Measurements from ENCODE around the gene ATP11C. TPM values are rescaled to one million over a fixed set of nuclear protein-coding genes. Genes with fewer than 3 reads are reported as not detected.
"Not testable (repeated sequence)": the region's sequence is repeated elsewhere in the genome, so short reads cannot be mapped to it uniquely, and the experiment has no call there.

The ATP11C gene
- total RNA-seq, 1 donor: 20.1 TPM

- no peak overlapping the region for H3K4me3 ChIP-seq (ENCODE audit: low read length)
- no peaks in the 10 kb centered on the region for H3K4me1 ChIP-seq (ENCODE audit: insufficient read depth, low read length)
- no peaks in the 10 kb centered on the region for H3K9me3 ChIP-seq (ENCODE audit: low read depth, low read length)
- no peaks in the 10 kb centered on the region for H3K27me3 ChIP-seq (ENCODE audit: insufficient read depth, low read length)
Measured at GRCh38 chrX:139850968-139851367, 81.9 kb downstream of the ATP11C start.

DNA sequence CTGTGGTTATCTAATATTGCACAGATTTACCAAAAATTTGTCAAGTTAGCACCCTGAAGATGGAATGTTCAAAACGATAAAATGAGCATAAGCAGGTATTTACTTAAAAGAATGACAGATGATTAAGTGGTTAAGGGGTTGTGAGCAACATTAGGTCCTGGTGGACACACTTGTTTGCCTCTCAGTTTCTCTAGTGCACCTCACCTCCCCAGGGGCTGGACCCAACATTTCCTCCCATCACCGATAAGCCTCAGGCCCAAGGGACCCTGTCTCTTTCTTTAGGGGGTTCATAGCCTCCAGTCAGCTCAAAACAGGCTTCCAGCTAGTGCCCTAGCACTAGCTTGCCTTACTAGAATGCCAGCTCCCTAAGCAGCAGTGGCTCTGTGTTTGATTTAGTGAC is 88.0 kb downstream of the ATP11C start:
- Histone ChIP-seq H3K27me3 (ENCODE audit: insufficient read depth, low read length) (no peaks in the 10 kb centered on the region), H3K4me1 (ENCODE audit: insufficient read depth, low read length) (no peaks in the 10 kb centered on the region), H3K9me3 (ENCODE audit: low read depth, low read length) (no peaks in the 10 kb centered on the region), H3K4me3 (ENCODE audit: low read length) (no peak overlapping the region)

DNA sequence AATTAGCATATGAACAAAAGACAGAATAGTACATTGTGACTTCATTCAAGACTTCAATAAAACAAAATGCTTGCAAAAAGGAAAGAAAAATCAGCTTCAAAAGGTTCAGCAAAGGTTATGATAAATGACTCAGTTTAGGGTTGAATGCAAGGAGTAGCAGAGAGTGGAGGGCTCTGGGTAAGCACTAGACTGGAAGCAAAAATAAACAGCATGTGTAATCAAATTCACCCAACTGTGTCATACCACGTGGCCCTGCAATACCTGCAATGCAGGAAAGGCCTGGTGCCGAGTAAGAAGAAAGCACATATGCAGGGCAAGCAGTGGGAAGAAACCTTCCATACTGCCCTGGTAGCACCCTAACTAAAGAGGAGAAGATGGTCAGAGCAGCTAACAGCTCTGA is 88.7 kb downstream of the ATP11C start:
- Histone ChIP-seq H3K9me3 (ENCODE audit: low read depth, low read length) (no peaks in the 10 kb centered on the region), H3K4me3 (ENCODE audit: low read length) (no peak overlapping the region), H3K27me3 (ENCODE audit: insufficient read depth, low read length) (no peaks in the 10 kb centered on the region), H3K4me1 (ENCODE audit: insufficient read depth, low read length) (no peaks in the 10 kb centered on the region)

GRCh38 chrX:139842326-139843185 is 90.3 kb downstream of the ATP11C start:
- Histone ChIP-seq H3K4me3 (ENCODE audit: low read length) (no peak overlapping the region), H3K4me1 (ENCODE audit: insufficient read depth, low read length) (no peaks in the 10 kb centered on the region), H3K27me3 (ENCODE audit: insufficient read depth, low read length) (no peaks in the 10 kb centered on the region), H3K9me3 (ENCODE audit: low read depth, low read length) (no peaks in the 10 kb centered on the region)

GRCh38 chrX:139836335-139836734 is 96.5 kb downstream of the ATP11C start:
- H3K4me3 ChIP-seq (ENCODE audit: low read length); H3K4me1 ChIP-seq (ENCODE audit: insufficient read depth, low read length); H3K9me3 ChIP-seq (ENCODE audit: low read depth, low read length); H3K27me3 ChIP-seq (ENCODE audit: insufficient read depth, low read length): not testable (repeated sequence)

DNA sequence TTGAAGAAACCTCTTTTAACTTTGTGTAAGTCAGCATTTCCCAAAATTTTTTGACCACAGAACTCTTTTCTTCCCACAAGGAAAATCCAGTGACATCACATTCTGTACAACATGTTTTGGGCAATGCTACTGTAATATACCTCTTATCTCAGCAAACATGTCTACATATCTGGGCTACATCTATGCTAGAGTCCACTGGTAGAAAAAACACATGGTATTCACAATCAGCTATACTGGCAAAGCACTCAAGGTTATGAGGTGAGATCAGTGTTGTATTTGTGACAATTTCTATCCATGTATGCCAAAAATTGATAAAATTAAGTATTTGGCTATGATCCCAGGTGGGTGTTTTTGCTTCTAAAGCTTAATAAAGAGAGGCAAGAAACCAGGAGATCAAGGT is 98.0 kb downstream of the ATP11C start:
- no peaks in the 10 kb centered on the region for H3K9me3 ChIP-seq (ENCODE audit: low read depth, low read length)
- H3K4me3 ChIP-seq (ENCODE audit: low read length): no peak overlapping the region
- H3K4me1 ChIP-seq (ENCODE audit: insufficient read depth, low read length): peaks cover 12% of the 10 kb centered on the region
- no peaks in the 10 kb centered on the region for H3K27me3 ChIP-seq (ENCODE audit: insufficient read depth, low read length)

DNA sequence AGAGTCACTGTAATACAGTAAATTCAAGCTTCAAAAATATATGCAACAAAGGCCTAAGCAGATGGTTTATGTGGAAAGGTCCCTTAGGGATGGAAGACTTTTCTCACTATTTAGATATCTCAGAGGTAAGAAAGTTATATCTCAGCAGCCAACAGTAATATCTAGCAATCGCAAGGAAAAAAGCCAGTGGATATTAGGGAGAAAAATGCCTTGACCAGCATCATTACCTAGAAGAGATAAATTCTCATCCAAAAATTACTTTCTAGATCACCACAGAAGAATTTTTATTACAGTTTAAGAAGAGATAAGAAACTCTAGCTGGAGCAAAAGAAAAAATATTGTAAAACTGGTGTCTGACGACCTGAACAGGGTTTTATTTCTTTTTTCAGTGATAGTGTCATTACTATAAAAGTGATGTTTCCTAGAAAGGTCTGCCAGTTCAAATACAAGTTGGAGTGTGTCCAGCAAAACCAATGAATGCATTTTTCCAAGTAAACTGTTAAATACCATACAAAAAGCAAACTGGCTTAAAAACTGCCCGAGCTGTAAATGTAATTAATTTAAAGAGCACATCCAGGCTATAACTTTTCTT is 100.0 kb downstream of the ATP11C start:
- Histone ChIP-seq H3K4me3 (ENCODE audit: low read length) (no peak overlapping the region), H3K27me3 (ENCODE audit: insufficient read depth, low read length) (no peaks in the 10 kb centered on the region), H3K4me1 (ENCODE audit: insufficient read depth, low read length) (peaks cover 12% of the 10 kb centered on the region), H3K9me3 (ENCODE audit: low read depth, low read length) (no peaks in the 10 kb centered on the region)

GRCh38 chrX:139831675-139832456 is 101.0 kb downstream of the ATP11C start:
- Histone ChIP-seq H3K9me3 (ENCODE audit: low read depth, low read length) (no peaks in the 10 kb centered on the region), H3K4me3 (ENCODE audit: low read length) (no peak overlapping the region), H3K27me3 (ENCODE audit: insufficient read depth, low read length) (no peaks in the 10 kb centered on the region), H3K4me1 (ENCODE audit: insufficient read depth, low read length) (peaks cover 12% of the 10 kb centered on the region)

GRCh38 chrX:139831017-139831416 is 101.8 kb downstream of the ATP11C start:
- no peaks in the 10 kb centered on the region for H3K27me3 ChIP-seq (ENCODE audit: insufficient read depth, low read length)
- H3K4me1 ChIP-seq (ENCODE audit: insufficient read depth, low read length): peaks cover 13% of the 10 kb centered on the region
- H3K4me3 ChIP-seq (ENCODE audit: low read length): no peak overlapping the region
- no peaks in the 10 kb centered on the region for H3K9me3 ChIP-seq (ENCODE audit: low read depth, low read length)

DNA sequence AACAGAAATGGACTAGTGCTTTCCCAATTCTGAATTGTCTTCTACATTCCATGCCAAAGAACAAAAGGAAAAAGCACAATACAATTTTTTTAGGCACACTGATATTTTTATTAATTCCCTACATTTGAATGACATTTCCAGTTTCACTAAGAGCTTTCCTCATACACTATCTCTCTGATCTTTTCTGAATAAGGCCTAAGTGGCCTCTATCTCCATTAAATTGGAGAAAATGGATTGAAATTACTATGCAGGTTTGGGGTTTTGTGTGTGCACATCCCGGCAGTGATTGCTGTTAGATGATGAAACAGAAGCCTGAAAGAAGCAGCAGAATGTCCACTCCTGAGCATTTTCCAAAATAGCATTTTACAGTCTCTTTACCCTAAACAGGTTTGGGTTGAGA is 104.0 kb downstream of the ATP11C start:
- Histone ChIP-seq H3K4me3 (ENCODE audit: low read length) (no peak overlapping the region), H3K4me1 (ENCODE audit: insufficient read depth, low read length) (peaks cover 16% of the 10 kb centered on the region), H3K9me3 (ENCODE audit: low read depth, low read length) (no peaks in the 10 kb centered on the region), H3K27me3 (ENCODE audit: insufficient read depth, low read length) (no peaks in the 10 kb centered on the region)

- peaks cover 16% of the 10 kb centered on the region for H3K4me1 ChIP-seq (ENCODE audit: insufficient read depth, low read length)
- no peak overlapping the region for H3K4me3 ChIP-seq (ENCODE audit: low read length)
- H3K9me3 ChIP-seq (ENCODE audit: low read depth, low read length): no peaks in the 10 kb centered on the region
- no peaks in the 10 kb centered on the region for H3K27me3 ChIP-seq (ENCODE audit: insufficient read depth, low read length)
Measured at GRCh38 chrX:139828033-139828432, 104.8 kb downstream of the ATP11C start.

GRCh38 chrX:139826065-139827044 is 106.5 kb downstream of the ATP11C start:
- Histone ChIP-seq H3K4me1 (ENCODE audit: insufficient read depth, low read length) (peaks cover 7% of the 10 kb centered on the region), H3K4me3 (ENCODE audit: low read length) (no peak overlapping the region), H3K9me3 (ENCODE audit: low read depth, low read length) (no peaks in the 10 kb centered on the region)

DNA sequence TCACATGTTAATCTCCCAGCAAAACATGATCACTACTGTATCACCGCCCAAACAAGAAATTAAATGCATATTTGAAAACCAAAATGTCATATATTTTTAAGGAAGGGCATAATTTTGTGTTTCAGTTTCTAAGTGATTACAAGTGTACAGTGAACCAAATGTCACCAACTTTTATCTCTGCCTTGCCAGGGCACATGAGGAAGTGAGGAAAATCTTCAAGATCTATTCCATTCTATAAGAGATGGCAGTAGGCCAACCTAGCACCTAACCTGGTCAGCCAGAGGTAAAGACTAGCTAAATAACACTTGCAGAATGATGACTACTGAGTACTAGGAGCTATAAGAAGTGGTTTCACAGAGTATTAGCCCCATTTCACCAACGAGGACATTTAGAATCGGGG is 107.2 kb downstream of the ATP11C start:
- peaks cover 4% of the 10 kb centered on the region for H3K4me1 ChIP-seq (ENCODE audit: insufficient read depth, low read length)
- H3K4me3 ChIP-seq (ENCODE audit: low read length): no peak overlapping the region
- H3K9me3 ChIP-seq (ENCODE audit: low read depth, low read length): no peaks in the 10 kb centered on the region
- H3K27me3 ChIP-seq (ENCODE audit: insufficient read depth, low read length): no peaks in the 10 kb centered on the region

More at GRCh38 chrX:139826065-139827044, 106.5 kb downstream of the ATP11C start:
- H3K27me3 ChIP-seq (ENCODE audit: insufficient read depth, low read length): no peaks in the 10 kb centered on the region

GRCh38 chrX:139823806-139824205 is 109.0 kb downstream of the ATP11C start:
- H3K4me1 ChIP-seq (ENCODE audit: insufficient read depth, low read length): peaks cover 4% of the 10 kb centered on the region
- H3K9me3 ChIP-seq (ENCODE audit: low read depth, low read length): no peaks in the 10 kb centered on the region
- H3K4me3 ChIP-seq (ENCODE audit: low read length): no peak overlapping the region
- no peaks in the 10 kb centered on the region for H3K27me3 ChIP-seq (ENCODE audit: insufficient read depth, low read length)
